IPS DF 19.7 (cell line): Measurements from ENCODE around the gene IDUA.

Experiments used
- DNase-seq: peaks from one replicate; pipeline ENCODE4 v3.0.0-alpha.2; 2013; ENCODE audit warnings: low read depth, low spot score

The IDUA gene

DNA sequence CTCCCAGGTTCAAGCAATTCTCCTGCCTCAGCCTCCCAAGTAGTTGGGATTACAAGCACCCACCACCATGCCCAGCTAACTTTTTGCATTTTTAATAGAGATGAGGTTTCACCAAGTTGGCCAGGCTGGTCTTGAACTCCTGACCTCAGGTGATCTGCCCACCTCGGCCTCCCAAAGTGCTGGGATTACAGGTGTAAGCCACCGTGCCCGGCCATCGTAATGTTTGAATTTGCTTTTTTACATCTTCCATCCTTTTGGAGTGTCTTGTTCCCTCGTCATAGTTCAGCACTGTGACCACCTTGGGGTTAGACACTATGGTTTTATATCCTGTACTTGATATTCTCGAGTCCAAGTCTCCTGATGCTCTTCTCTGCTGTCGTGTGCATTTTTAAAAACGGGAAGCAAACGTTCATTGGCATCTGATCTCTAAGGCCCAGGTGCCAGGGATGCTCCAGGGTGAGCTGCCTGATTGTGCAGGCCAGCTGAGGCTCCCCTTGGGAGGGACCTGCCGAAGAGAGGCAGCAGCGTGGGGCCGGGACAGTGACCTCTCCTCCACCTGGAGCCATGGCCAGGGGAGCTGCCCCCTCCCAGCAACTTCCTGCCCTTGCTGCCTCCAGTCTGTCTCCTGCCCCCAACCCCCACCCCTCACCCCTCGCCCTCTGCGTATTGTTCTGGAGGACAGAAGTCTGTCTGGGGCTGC lies 30.2 kb upstream of the IDUA start:
- no peak for DNase-seq

DNA sequence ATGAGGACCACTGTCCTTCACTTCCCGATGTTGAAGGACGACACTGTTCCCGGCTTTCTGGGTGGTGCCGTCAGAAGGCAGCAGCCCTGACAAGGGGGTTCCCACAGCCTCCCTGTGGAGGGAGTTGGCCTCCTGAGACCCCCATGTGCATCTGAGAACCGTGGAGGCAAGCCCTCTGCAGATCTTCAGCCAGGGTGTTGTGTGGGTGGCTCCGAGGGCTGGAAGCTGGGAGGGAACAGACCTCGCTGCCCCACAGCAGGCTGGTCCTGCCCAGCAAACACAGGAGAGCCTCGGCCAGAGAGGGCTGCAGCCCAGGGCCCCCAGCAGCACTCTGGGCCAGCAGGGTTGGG lies 29.6 kb upstream of the IDUA start:
- DNase-seq: no peak

DNA sequence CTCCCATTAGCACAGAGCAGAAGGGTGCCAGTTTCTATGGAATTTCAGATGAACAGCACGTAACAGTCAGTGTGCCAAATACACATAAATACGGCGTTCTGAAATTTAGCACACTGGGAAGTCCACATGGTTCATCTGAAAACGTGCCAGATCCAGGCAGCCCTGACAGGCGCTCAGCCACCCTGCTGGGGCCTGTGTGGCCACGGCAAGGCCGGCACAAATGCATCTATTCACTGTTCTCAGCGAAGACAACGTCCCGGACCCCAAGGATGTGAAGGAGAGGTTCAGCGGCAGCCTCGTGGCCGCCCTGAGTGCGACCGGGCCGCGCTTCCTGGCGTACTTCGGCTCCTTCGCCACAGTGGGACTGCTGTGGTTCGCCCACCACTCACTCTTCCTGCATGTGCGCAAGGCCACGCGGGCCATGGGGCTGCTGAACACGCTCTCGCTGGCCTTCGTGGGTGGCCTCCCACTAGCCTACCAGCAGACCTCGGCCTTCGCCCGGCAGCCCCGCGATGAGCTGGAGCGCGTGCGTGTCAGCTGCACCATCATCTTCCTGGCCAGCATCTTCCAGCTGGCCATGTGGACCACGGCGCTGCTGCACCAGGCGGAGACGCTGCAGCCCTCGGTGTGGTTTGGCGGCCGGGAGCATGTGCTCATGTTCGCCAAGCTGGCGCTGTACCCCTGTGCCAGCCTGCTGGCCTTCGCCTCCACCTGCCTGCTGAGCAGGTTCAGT lies 29.1 kb upstream of the IDUA start:
- DNase-seq: no peak

DNA sequence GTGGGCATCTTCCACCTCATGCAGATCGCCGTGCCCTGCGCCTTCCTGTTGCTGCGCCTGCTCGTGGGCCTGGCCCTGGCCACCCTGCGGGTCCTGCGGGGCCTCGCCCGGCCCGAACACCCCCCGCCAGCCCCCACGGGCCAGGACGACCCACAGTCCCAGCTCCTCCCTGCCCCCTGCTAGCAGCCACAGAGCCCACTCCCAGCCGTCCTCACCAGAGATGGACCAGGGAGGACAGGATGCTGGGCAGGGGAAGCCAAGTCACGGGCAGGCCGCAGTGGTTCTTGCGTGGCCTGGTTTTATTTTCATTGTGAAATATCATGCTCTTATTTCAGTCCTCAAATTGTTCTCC lies 28.6 kb upstream of the IDUA start:
- no peak for DNase-seq

DNA sequence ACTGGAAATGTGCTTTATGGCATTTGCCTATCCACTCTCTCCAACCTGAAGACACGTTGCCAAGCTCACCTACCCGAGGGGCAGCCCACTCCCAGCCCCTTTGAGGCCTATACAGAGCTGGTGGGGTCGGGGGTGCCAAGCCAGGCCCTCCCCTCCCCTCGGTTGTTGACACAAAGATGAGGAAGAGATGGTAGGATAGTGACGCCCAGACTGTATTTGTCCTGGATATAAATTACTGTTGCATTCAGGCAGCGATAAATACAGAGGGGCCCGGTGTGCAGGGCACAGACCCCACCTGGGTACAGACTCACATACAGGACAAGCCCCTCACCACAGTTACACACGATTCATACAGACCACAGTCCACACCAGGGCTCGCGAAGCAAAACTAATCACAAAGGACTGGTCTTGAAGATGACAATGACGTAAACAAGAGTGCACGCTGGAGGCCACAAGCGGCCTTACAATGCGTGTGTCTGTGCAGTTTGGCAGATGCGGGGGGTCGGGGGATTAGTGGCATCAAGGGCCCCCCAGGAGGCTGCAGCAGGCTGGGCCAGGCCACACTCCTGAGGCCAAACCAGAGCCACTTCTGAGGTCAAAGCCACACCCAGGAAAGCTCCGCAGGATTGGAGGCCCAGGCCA lies 28.0 kb upstream of the IDUA start:
- DNase-seq: no peak

DNA sequence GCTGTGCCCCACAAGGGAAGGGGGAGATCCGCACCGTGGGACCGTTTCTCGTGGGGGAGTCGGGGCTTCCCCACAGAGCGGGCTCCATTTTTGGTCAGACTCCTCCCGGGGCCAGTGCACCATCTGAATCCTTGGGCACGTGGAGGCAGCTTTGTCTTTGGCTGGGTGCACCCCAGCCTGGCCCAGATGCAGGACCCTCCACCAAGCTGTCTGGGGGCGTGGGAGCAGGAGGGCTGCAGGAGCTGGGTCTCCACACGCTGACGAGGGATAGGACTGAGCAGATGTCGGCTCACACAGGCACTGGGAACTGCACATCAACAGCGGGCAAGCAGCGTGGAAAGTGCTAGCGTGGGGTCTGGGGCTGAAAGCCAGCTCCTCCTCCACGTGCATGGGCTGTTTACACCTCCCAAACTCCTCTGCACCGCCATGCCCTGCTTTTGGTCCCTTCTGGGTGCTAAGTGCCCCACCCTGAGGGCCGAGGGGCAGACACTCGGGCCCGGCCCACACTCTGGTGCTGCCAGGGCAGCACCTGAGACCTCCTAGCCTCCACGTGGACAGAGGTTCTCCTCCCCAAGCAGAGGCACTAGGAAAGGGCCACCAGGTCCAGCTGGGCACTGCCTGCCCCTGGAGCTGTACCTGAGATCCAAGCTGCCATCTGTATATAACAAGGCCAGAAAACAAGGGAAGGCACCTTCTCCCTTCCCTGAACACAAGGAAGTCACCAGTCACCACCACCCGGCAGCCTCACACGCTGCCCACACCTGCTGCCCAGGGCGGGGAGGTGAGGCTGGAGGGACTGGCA lies 27.3 kb upstream of the IDUA start:
- no peak for DNase-seq

DNA sequence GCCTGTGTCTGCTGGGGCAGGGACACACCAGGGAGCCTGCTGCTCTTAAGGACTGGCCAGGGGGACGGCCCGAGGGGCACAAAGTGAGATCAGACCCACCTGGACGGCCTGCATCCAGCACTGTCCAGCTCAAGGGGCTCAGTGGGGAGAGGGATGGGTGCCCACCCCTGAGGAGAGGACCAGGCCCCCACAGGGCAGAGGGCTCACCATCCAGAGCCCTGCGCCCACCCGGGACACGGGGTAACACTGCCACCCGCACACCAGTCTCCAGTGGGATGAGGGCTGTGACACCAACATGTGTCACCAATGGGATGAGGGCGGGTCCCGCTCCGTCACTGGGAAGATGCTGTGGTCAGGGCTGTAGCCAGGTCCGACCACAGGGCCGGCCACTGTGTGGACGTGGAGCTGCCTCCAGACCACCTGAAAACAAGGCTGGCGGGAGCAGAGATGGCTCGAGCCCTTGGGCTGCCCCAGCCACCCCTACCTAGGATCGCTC lies 26.7 kb upstream of the IDUA start:
- DNase-seq: no peak

DNA sequence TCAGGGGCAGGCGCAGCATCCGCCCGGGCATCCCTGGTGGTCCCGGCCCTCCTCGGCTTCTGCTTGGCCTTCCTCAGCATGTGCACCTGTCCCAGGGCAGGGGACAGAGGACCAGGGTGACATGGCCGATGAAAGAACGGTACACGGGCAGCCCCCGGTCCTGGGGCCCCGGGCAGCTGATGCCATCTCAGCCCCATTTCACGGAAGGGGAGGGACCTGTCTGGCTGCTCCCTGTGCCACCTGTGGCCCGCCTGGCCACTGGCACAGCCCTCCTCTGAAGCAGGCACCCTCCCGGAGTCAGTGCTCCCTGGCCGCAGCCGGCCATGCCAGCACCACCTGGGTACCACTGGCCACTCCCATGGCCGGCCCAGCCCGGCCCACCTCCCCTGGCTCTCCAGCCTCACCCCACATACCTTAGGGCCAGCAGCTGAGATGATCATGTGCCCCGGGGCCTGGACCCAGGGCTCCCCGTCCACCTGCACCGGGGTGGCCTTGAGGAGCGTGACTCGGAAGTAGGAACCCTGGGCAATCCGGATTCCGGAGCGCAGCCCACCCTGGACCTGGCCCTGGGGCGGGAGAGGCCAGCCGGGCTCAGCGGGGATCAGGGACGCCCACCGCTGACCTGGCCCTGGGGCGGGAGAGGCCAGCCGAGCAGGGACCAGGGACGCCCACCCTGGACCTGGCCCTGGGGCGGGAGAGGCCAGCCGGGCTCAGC lies 26.1 kb upstream of the IDUA start:
- no peak for DNase-seq

DNA sequence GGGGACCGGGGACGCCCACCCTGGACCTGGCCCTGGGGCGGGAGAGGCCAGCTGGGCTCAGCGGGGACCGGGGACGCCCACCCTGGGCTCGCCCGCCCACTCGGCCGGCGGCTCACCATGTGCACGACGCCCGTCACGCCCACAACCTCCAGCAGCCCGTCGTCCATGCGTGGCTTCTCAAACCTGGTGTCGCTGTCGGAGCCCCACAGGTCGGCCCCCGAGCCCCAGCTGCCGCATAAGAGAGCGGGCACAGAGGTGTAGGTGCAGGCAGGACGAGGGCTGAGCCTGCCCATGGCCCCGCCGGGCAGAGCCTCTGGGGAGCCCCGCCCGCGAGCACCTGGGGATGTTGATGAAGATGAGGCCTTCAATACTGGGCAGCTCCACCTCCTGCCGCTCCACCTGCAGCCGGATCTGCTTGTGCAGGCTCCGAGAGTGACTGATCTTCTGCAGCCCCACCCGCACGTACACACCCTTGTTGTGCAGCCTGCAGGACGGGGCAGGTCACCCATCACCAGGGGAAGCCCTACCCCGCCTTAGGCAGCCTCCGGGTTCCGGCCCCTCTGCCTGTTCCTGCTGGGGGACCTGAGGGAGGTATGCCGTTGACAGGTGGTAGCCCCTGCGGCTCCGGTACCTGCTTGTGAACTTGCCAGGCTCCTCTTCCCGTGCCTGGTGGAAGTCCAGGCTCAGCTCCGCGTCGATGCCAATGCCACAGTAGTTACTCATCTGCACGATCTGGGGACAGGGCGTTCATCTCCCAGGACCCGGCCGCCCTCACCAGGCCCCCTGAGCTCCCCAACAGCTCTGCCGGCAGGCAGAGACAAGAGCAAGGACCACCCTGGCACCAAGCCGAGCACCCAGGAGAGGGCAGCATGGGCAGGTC lies 25.3 kb upstream of the IDUA start:
- no peak for DNase-seq

DNA sequence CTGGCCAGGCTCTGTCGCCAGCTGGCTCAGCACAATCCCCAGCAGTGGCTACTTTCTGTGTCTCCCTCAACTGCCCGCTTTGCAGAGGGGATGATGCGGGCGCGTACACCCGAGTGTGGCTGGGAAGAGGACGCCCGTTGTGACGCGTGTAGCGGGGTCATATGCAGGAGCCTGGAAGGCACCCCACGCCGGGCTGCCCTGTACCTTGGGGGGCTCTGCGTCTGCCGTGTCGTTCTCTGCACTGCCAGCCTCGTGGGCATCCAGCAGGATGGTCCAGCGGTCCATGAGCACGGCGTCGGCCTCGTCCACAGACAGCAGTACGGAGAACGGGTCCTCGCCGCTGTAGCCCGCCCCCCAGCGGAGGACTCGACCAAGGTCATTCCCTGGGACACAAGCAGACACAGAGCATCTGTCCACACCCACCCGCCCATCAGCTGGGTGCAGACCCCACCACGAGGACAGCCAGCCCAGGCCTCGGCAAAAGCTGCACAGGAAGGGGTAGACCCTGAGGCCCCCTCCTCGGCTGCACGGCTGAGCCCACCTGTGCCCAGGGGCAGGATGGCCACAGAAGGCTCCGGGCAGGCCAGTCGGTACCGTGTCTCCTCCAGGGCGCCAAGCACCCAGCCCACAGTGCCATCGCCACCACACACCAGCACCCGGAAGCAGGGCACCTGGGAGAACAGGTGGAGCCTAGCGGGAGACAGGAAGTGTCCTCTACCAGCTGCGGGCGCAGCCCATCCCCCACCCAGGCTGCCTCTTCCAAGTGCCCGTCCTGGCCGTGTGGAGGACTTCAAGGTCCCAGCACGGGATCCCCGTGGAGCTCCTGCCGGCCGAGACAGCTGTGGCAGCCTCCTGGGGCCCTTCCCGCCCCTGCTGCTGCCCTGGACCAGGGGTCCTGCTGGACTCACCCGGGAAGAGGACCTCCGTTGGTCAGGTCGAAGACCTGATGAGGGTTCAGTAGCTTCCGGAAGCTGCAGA lies 24.3 kb upstream of the IDUA start:
- DNase-seq: no peak

DNA sequence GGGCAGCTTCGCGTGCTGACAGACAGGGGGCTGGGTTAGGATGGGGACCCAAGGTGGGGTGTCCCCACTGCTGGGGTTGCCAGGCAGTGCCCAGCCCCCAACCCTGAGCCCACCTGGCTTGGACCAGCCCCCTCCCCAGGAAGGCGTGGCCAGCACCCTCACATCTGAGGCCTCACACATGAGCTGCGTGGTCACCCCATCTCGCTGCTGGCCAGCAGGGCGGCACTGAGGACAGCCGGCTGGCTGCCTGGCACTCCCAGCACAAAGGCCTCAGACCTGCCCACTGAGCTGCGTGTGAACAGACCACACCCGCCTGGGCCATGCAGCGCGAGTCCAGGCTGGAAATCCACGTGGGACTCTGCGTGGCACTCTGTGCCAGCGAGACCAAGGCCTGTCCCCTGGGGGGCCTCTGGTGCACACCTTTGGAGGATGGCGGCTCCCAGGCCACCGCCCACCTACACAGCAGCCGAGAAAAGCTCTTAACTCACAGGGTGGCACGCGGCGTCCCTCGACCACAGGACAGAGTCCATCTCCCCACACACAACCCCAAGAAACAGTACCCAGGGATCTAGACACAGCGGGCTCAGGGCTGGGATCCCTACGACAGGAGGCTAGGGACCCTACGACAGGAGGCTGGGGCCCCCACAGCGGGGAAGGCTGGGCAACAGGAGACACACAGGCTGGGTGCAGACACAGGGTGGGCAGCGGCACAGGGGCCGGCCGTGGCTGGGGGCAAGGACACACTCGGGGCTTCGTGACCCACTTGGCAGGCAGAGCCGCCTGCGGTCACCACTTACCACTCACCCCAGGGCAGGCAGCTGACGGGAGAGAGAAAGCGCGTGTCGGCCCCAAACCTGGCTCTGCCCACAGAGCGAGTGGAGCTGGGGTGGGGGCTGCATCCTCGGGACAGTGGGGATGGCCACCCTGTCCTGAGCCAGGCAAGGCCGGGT lies 23.3 kb upstream of the IDUA start:
- no peak for DNase-seq

DNA sequence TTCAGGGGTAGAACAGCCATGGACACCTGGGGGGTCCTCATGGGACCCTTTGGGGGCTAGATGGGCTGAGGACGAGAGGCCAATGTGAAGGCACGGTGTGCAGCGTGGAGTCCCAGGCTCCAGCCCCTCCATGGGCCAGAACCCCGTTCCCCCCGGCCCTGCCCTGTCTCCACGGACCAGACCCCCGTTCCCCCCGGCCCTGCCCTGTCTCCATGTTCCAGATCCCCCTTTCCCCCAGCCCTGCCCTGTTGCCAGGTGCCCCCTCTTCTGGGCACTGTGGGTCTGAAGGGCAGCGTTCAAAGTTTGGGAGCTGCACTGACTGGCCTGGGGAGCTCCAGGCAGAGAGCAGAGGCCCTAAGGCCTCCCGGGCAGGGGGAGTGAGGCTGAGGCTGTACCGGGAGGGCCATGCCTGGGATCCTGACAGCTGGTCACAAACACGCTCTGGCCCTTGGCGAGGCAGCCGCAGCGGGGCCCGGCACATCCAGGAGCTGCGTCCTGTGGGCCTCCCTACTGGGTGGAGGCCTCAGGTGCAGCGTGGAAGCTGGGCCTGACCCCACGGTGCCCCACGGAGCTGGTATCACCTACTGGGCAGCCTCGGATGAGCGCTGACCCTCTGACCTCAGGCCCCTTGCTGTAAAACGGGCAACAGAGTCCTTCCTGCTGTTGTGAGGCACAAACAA lies 22.4 kb upstream of the IDUA start:
- DNase-seq: no peak

DNA sequence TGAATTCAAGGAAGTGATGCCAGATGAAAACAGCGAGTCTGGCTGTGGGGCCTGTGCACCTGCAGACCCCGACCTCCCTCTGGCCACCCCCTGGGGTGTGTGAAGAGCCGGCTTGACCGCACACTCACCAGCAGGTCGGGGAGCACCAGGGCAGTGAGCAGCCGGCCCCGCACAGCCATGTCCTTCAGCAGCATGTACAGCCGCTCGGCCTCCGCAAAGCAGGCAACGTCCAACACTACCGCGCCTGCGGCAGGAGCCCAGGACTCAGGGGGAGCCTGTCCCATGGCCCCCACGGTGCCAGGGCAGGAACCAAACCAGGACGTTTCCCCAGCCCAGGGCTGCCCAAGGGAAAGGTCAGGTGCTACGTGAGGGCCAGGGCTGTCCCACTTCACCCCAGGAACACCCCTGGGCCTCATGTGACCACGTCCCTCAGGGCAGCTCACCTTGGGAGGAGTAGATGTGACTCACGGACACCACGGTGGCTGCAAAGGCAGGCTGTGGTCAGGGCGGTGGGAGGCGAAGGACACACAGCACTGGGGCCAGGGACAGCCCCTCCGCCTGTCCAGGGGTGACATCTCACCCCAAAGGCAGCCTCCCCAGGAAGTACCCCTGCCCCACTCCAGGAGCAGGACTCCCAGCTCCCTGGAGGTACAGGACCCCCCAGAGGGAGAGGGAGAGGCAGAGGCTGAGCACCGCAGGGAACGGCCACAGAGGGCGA lies 21.6 kb upstream of the IDUA start:
- DNase-seq: no peak

DNA sequence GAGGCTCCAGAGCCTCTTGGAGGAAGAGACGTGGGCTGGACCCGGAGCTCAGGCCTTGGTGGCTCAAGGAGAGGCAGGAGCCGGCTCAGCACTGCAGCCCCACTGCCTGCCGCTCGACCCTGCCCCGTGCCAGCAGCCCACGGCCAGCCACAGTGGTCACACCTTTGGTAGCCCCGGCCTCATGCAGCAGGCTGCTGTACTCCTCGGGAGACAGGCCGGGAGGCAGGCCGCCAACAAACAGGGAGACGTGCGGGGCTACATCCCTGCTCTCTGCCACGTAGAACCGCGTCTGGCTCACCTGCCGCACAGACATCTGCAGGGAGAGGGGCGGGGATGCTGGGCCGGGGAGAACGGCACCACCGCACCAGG lies 21.1 kb upstream of the IDUA start:
- DNase-seq: no peak

DNA sequence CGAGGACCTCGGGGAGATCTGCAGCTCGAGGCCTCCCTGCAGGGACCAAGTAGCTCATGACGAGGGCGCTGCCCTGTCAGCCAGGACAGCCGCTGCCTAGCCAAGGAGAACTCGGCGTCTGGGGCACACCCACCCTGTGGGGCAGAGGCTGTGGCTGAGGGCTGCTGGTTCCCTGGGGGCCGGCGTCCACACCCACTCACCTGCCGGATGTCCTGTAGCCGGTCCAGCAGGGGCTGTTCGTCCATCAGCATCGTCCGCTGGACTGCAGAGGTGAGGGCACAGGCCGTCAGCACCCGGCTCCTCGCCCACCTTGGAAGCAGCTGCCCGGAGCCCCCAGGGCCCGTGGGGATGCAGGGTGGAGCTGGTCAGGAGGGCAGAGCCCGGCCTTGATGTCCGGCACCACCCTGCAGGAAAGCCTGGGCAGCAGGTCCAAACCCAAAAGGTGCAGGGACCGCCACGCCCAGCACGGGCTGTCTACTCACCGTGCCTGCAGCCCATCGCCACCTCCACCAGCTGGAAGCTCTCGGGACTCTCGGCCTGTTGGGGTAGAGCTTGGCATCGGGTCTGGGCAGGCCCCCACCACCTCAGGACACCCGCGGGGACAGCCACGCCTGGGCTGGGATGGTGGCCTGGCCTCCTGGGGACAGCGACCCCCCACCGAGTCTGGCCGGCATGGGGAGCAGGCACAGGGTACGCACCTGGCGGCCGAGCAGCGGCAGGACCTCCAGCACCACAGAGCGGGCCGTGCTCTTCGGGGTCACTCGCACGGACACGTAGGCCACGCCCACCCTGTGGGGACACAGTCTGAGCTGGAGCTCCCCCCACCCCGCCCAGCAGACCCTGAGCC lies 20.4 kb upstream of the IDUA start:
- DNase-seq: no peak
